ENCODE results near the gene C19orf25.
"Not testable (repeated sequence)": the region's sequence is repeated elsewhere in the genome, so short reads cannot be mapped to it uniquely, and the experiment has no call there.

Gene C19orf25

DNA sequence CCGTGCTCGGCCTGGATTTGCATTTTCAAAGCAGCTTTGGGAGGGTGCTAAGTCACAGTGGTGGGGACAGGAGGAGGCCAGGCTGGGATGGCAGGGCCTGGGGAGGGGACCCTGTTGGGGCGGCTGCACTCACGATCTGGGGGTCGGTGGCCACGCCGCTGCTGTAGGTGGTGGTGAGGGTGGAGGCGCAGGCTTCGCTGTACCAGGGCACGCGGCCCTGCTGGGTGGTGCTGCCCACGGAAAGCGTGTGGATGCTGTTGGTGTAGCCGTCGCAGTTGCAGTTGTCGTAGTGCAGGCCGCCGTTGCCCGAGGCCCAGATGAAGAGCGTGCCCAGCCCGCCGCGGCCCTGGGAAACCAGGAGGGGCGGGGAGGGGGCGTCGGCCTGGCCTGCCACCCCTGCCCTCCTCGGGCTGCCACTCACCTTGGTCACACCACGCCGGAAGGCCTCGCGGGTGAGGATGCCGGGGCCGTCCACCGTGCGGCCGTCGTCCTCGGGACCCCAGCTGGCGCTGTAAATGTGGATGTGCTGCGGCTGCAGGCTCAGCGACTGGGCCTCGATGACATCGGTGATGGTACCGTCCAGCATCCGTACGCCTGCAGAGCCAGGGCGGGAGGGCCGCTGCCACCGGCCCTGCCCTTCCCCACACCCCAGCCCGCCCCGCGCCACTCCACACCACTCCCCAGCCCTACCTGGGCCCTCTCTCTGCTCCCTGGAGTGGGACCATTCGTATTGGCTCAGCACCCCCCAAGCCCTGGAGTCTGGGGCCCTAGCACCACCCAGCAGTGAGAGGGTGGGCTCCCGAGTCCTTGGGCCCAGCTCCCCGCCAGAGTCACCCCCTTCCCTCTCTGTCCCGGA lies 7.9 kb upstream of the C19orf25 start:
- Histone ChIP-seq H3K27ac (ENCODE audit: low read depth, low read length) (no peak overlapping the region), H3K4me3 (ENCODE audit: low read depth, low read length) (no peak overlapping the region), H3K9ac (ENCODE audit: low read depth, low read length) (no peak overlapping the region), H3K27me3 (ENCODE audit: control insufficient read depth, insufficient read depth, low read length) (peaks cover 8% of the 10 kb centered on the region), H3K36me3 (ENCODE audit: control insufficient read depth, insufficient read depth, low read length) (no peaks in the 10 kb centered on the region), H3K9me3 (ENCODE audit: control insufficient read depth, insufficient read depth, low read length) (no peaks in the 10 kb centered on the region), H3K4me1 (ENCODE audit: control insufficient read depth, insufficient read depth, low read length) (no peaks in the 10 kb centered on the region)

DNA sequence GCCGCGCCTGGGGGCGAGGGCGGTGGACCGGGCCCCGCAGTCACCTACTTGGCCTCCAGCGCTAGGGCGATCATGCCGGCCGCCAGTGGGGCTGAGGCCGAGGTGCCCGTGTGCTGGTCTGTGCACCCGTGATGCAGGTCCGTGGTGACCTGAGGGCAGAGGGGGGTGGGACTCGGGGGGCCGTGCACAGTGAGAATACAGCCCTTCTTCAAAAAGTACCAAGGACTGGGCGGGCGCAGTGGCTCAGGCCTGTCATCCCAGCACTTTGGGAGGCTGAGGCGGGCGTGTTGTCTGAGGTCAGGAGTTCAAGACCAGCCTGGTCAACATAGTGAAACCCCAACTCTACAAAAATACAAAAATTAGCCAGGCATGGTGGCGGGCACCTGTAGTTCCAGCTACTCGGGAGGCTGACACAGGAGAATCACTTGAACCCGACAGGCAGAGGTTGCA lies 5.0 kb upstream of the C19orf25 start:
- H3K4me1 ChIP-seq (ENCODE audit: control insufficient read depth, insufficient read depth, low read length), result no peaks in the 10 kb centered on the region

GRCh38 chr19:1483131-1483978 lies 4.3 kb upstream of the C19orf25 start:
- Histone ChIP-seq H3K4me3 (ENCODE audit: low read depth, low read length) (no peak overlapping the region), H3K27ac (ENCODE audit: low read depth, low read length) (no peak overlapping the region), H3K4me1 (ENCODE audit: control insufficient read depth, insufficient read depth, low read length) (no peaks in the 10 kb centered on the region), H3K9ac (ENCODE audit: low read depth, low read length) (no peak overlapping the region), H3K27me3 (ENCODE audit: control insufficient read depth, insufficient read depth, low read length) (no peaks in the 10 kb centered on the region), H3K9me3 (ENCODE audit: control insufficient read depth, insufficient read depth, low read length) (no peaks in the 10 kb centered on the region), H3K36me3 (ENCODE audit: control insufficient read depth, insufficient read depth, low read length) (no peaks in the 10 kb centered on the region)

More for the DNA sequence above, 5.0 kb upstream of the C19orf25 start:
- Histone ChIP-seq H3K4me3 (ENCODE audit: low read depth, low read length) (no peak overlapping the region), H3K27me3 (ENCODE audit: control insufficient read depth, insufficient read depth, low read length) (no peaks in the 10 kb centered on the region), H3K9me3 (ENCODE audit: control insufficient read depth, insufficient read depth, low read length) (no peaks in the 10 kb centered on the region), H3K36me3 (ENCODE audit: control insufficient read depth, insufficient read depth, low read length) (no peaks in the 10 kb centered on the region), H3K27ac (ENCODE audit: low read depth, low read length) (no peak overlapping the region), H3K9ac (ENCODE audit: low read depth, low read length) (no peak overlapping the region)

- H3K36me3 ChIP-seq (ENCODE audit: control insufficient read depth, insufficient read depth, low read length), result no peaks in the 10 kb centered on the region
- no peak overlapping the region for H3K27ac ChIP-seq (ENCODE audit: low read depth, low read length)
- no peaks in the 10 kb centered on the region for H3K27me3 ChIP-seq (ENCODE audit: control insufficient read depth, insufficient read depth, low read length)
- H3K9ac ChIP-seq (ENCODE audit: low read depth, low read length), result no peak overlapping the region
- no peaks in the 10 kb centered on the region for H3K9me3 ChIP-seq (ENCODE audit: control insufficient read depth, insufficient read depth, low read length)
- H3K4me1 ChIP-seq (ENCODE audit: control insufficient read depth, insufficient read depth, low read length), result no peaks in the 10 kb centered on the region
- H3K4me3 ChIP-seq (ENCODE audit: low read depth, low read length), result no peak overlapping the region
Measured at GRCh38 chr19:1482361-1483130, 3.5 kb upstream of the C19orf25 start.

DNA sequence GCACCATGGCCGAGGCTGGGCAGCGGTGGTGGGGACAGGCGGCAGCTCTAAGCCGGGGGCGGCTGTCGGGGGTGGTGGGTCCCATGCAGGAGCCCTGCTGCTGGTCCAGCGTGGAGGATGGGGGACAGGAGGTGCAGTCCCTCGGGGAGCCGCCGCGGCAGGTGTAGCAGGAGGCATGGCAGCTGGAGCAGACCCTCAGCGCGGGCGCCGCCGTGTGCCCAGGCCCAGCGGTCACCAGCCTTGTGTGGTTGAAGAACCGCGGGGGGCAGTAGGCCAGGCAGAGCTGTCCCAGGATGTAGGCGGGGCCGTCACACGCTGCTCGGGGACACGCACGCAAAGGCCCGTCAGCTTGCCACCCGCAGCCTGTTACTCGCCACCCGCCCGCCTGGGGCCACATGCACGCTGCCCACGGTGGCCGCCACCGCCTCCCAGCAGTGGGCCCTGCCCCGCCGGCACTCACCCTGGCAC lies 2.9 kb upstream of the C19orf25 start:
- no peaks in the 10 kb centered on the region for H3K4me1 ChIP-seq (ENCODE audit: control insufficient read depth, insufficient read depth, low read length)
- no peak overlapping the region for H3K4me3 ChIP-seq (ENCODE audit: low read depth, low read length)
- H3K9ac ChIP-seq (ENCODE audit: low read depth, low read length), result no peak overlapping the region
- no peak overlapping the region for H3K27ac ChIP-seq (ENCODE audit: low read depth, low read length)
- H3K27me3 ChIP-seq (ENCODE audit: control insufficient read depth, insufficient read depth, low read length), result no peaks in the 10 kb centered on the region
- H3K36me3 ChIP-seq (ENCODE audit: control insufficient read depth, insufficient read depth, low read length), result peaks cover 5% of the 10 kb centered on the region
- H3K9me3 ChIP-seq (ENCODE audit: control insufficient read depth, insufficient read depth, low read length), result no peaks in the 10 kb centered on the region

- H3K4me1 ChIP-seq (ENCODE audit: control insufficient read depth, insufficient read depth, low read length), result no peaks in the 10 kb centered on the region
Measured at GRCh38 chr19:1481224-1481892, 2.3 kb upstream of the C19orf25 start.

DNA sequence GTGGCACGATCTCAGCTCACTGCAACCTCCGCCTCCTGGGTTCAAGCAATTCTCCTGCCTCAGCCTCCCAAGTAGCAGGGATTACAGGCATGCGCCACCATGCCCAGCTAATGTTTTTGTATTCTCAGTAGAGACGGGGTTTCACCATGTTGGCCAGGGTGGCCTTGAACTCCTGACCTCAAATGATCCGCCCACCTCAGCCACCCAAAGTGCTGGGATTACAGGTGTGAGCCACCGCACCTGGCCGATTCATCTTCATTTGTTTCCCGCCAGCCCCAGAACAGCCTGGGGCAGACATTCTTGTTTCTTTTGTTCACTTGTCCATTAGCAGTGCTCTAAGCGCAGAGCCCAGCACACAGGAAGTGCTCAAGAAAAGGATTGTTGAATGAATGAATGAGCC lies 2.0 kb downstream of the C19orf25 start:
- H3K9ac ChIP-seq (ENCODE audit: low read depth, low read length); H3K4me1 ChIP-seq (ENCODE audit: control insufficient read depth, insufficient read depth, low read length); H3K27ac ChIP-seq (ENCODE audit: low read depth, low read length); H3K4me3 ChIP-seq (ENCODE audit: low read depth, low read length); H3K9me3 ChIP-seq (ENCODE audit: control insufficient read depth, insufficient read depth, low read length): not testable (repeated sequence)
- peaks cover 16% of the 10 kb centered on the region for H3K36me3 ChIP-seq (ENCODE audit: control insufficient read depth, insufficient read depth, low read length)
- H3K27me3 ChIP-seq (ENCODE audit: control insufficient read depth, insufficient read depth, low read length), result peaks cover 12% of the 10 kb centered on the region

More at GRCh38 chr19:1481224-1481892, 2.3 kb upstream of the C19orf25 start:
- H3K4me3 ChIP-seq (ENCODE audit: low read depth, low read length), result no peak overlapping the region
- H3K36me3 ChIP-seq (ENCODE audit: control insufficient read depth, insufficient read depth, low read length), result peaks cover 8% of the 10 kb centered on the region
- H3K9me3 ChIP-seq (ENCODE audit: control insufficient read depth, insufficient read depth, low read length), result no peaks in the 10 kb centered on the region
- no peaks in the 10 kb centered on the region for H3K27me3 ChIP-seq (ENCODE audit: control insufficient read depth, insufficient read depth, low read length)
- H3K9ac ChIP-seq (ENCODE audit: low read depth, low read length), result no peak overlapping the region
- H3K27ac ChIP-seq (ENCODE audit: low read depth, low read length), result no peak overlapping the region

- Histone ChIP-seq H3K4me1 (ENCODE audit: control insufficient read depth, insufficient read depth, low read length) (peaks cover 7% of the 10 kb centered on the region), H3K27me3 (ENCODE audit: control insufficient read depth, insufficient read depth, low read length) (peaks cover 24% of the 10 kb centered on the region), H3K4me3 (ENCODE audit: low read depth, low read length) (no peak overlapping the region), H3K36me3 (ENCODE audit: control insufficient read depth, insufficient read depth, low read length) (peaks cover 16% of the 10 kb centered on the region), H3K27ac (ENCODE audit: low read depth, low read length) (no peak overlapping the region), H3K9me3 (ENCODE audit: control insufficient read depth, insufficient read depth, low read length) (no peaks in the 10 kb centered on the region), H3K9ac (ENCODE audit: low read depth, low read length) (no peak overlapping the region)
Measured at GRCh38 chr19:1475751-1476437, 3.1 kb downstream of the C19orf25 start.

- H3K27ac ChIP-seq (ENCODE audit: low read depth, low read length), result no peak overlapping the region
- H3K27me3 ChIP-seq (ENCODE audit: control insufficient read depth, insufficient read depth, low read length), result peaks cover 34% of the 10 kb centered on the region
- no peak overlapping the region for H3K4me3 ChIP-seq (ENCODE audit: low read depth, low read length)
- H3K9me3 ChIP-seq (ENCODE audit: control insufficient read depth, insufficient read depth, low read length), result no peaks in the 10 kb centered on the region
- H3K4me1 ChIP-seq (ENCODE audit: control insufficient read depth, insufficient read depth, low read length), result peaks cover 8% of the 10 kb centered on the region
- peaks cover 16% of the 10 kb centered on the region for H3K36me3 ChIP-seq (ENCODE audit: control insufficient read depth, insufficient read depth, low read length)
- no peak overlapping the region for H3K9ac ChIP-seq (ENCODE audit: low read depth, low read length)
Measured at GRCh38 chr19:1474765-1475351, 4.2 kb downstream of the C19orf25 start.

All from HUES48 (cell line).